ENCODE results near the gene ITGA6. TPM values are rescaled to one million over a fixed set of nuclear protein-coding genes. Genes with fewer than 3 reads are reported as not detected.

Gene ITGA6
- total and polyA plus RNA-seq, 2 experiments from 2014 or later = 32.9 to 124 TPM

DNA sequence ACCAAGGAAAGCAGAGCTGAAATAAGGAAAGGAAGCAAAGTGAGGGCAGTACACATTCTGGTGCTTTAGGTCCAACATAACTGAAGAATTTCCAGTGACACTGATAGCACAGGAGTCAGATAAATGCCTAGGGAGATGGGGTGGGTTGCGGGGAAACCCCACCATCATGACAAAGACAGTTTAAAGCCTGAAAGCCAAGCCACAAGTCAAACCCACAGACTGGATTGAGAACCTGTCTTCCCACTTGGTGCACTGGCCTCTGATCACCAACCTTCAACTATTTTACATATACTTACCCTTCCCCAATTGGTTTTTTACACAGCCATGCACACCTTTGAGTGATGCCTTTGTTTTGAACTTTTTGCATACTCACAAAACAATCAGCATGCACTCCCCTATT, 106.3 kb downstream of the ITGA6 start (continued):
- TF ChIP-seq, protein P1, sequence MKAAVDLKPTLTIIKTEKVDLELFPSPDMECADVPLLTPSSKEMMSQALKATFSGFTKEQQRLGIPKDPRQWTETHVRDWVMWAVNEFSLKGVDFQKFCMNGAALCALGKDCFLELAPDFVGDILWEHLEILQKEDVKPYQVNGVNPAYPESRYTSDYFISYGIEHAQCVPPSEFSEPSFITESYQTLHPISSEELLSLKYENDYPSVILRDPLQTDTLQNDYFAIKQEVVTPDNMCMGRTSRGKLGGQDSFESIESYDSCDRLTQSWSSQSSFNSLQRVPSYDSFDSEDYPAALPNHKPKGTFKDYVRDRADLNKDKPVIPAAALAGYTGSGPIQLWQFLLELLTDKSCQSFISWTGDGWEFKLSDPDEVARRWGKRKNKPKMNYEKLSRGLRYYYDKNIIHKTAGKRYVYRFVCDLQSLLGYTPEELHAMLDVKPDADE (IDR thresholded peaks at IDR 0.05) = no peak
- TF ChIP-seq EZH2 (IDR thresholded peaks at IDR 0.05; ENCODE audit: low read depth, unreplicated experiment) (no peak), EZH2phosphoT487 (IDR thresholded peaks at IDR 0.05; ENCODE audit: unreplicated experiment) (no peak), CREB1 (CRISPR knock-in tag; IDR thresholded peaks at IDR 0.05; ENCODE audit: low read depth) (no peak), JUNB (IDR thresholded peaks at IDR 0.05; ENCODE audit: unreplicated experiment) (no peak), ZNF331 (CRISPR knock-in tag; IDR thresholded peaks at IDR 0.05; ENCODE audit: low read depth) (no peak)
- TF ChIP-seq, protein P2, sequence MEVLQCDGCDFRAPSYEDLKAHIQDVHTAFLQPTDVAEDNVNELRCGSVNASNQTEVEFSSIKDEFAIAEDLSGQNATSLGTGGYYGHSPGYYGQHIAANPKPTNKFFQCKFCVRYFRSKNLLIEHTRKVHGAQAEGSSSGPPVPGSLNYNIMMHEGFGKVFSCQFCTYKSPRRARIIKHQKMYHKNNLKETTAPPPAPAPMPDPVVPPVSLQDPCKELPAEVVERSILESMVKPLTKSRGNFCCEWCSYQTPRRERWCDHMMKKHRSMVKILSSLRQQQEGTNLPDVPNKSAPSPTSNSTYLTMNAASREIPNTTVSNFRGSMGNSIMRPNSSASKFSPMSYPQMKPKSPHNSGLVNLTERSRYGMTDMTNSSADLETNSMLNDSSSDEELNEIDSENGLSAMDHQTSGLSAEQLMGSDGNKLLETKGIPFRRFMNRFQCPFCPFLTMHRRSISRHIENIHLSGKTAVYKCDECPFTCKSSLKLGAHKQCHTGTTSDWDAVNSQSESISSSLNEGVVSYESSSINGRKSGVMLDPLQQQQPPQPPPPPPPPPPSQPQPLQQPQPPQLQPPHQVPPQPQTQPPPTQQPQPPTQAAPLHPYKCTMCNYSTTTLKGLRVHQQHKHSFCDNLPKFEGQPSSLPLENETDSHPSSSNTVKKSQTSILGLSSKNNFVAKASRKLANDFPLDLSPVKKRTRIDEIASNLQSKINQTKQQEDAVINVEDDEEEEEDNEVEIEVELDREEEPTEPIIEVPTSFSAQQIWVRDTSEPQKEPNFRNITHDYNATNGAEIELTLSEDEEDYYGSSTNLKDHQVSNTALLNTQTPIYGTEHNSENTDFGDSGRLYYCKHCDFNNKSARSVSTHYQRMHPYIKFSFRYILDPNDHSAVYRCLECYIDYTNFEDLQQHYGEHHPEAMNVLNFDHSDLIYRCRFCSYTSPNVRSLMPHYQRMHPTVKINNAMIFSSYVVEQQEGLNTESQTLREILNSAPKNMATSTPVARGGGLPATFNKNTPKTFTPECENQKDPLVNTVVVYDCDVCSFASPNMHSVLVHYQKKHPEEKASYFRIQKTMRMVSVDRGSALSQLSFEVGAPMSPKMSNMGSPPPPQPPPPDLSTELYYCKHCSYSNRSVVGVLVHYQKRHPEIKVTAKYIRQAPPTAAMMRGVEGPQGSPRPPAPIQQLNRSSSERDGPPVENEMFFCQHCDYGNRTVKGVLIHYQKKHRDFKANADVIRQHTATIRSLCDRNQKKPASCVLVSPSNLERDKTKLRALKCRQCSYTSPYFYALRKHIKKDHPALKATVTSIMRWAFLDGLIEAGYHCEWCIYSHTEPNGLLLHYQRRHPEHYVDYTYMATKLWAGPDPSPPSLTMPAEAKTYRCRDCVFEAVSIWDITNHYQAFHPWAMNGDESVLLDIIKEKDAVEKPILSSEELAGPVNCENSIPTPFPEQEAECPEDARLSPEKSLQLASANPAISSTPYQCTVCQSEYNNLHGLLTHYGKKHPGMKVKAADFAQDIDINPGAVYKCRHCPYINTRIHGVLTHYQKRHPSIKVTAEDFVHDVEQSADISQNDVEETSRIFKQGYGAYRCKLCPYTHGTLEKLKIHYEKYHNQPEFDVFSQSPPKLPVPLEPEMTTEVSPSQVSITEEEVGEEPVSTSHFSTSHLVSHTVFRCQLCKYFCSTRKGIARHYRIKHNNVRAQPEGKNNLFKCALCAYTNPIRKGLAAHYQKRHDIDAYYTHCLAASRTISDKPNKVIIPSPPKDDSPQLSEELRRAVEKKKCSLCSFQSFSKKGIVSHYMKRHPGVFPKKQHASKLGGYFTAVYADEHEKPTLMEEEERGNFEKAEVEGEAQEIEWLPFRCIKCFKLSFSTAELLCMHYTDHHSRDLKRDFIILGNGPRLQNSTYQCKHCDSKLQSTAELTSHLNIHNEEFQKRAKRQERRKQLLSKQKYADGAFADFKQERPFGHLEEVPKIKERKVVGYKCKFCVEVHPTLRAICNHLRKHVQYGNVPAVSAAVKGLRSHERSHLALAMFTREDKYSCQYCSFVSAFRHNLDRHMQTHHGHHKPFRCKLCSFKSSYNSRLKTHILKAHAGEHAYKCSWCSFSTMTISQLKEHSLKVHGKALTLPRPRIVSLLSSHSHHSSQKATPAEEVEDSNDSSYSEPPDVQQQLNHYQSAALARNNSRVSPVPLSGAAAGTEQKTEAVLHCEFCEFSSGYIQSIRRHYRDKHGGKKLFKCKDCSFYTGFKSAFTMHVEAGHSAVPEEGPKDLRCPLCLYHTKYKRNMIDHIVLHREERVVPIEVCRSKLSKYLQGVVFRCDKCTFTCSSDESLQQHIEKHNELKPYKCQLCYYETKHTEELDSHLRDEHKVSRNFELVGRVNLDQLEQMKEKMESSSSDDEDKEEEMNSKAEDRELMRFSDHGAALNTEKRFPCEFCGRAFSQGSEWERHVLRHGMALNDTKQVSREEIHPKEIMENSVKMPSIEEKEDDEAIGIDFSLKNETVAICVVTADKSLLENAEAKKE (CRISPR knock-in tag; IDR thresholded peaks at IDR 0.05) = no peak

DNA sequence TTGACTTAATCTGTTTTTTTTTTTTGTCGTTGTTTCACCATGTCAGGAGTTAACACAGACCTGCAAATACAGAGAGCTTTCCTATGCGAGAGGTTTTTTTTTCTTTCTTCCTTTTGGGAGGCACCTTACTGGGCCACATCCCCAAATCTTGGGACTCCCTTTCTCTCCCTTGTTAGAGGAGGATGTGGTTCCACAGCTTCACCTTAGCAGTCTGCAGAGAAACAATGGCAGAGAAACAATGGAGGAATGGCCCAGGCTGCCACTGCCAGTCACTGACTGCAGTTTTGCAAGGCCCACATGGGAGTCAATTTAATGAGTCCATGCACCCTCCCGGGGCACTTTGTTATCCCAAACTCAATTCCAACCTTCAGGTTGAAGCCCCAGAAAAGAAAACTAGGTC, 107.7 kb downstream of the ITGA6 start:
- H3K4me1 ChIP-seq (ENCODE audit: insufficient read depth) = 0 out of 2 replicates have a peak, but pooled peaks cover 6% of the 10 kb centered on the region
- Mint-ChIP-seq H3K4me1 (no peaks in the 10 kb centered on the region; the same call in 2 of the 3 replicates), H3K27me3 (ENCODE audit: insufficient read depth, low read depth, poor library complexity) (peaks cover 13% of the 10 kb centered on the region), H3K4me3 (no peak overlapping the region), H3K27ac (no peak overlapping the region), H3K9me3 (peaks cover 87% of the 10 kb centered on the region), H3K36me3 (ENCODE audit: low read depth) (peaks cover 80% of the 10 kb centered on the region)
- no peak overlapping the region for H3K27ac ChIP-seq (ENCODE audit: low read depth)
- H3K36me3 ChIP-seq (ENCODE audit: insufficient read depth) = peaks cover 18% of the 10 kb centered on the region
- H4K20me1 ChIP-seq (replicated peaks; ENCODE audit: insufficient read depth) = no peaks in the 10 kb centered on the region
- no peak; the same call in 2 of the 3 replicates for ATAC-seq
- H2AFZ ChIP-seq = no peak overlapping the region
- no peak overlapping the region for H3K4me3 ChIP-seq
- no peak for DNase-seq (ENCODE audit: low spot score)
- H3K4me2 ChIP-seq = no peak overlapping the region
- no peaks in the 10 kb centered on the region for H3K79me2 ChIP-seq (replicated peaks; ENCODE audit: insufficient read depth)
- no peaks in the 10 kb centered on the region for H3K27me3 ChIP-seq (ENCODE audit: insufficient read depth)
- H3K9me2 ChIP-seq (ENCODE audit: insufficient read depth) = no peaks in the 10 kb centered on the region; the same call in 1 of the 2 replicates
- no peaks in the 10 kb centered on the region for H3F3A ChIP-seq (replicated peaks; ENCODE audit: low read depth)
- TF ChIP-seq EZH2 (IDR thresholded peaks at IDR 0.05; ENCODE audit: low read depth, unreplicated experiment) = no peak
- TF ChIP-seq, protein P1 (IDR thresholded peaks at IDR 0.05) = no peak
- TF ChIP-seq EZH2phosphoT487 (IDR thresholded peaks at IDR 0.05; ENCODE audit: unreplicated experiment) = no peak
- TF ChIP-seq NANOG (IDR thresholded peaks at IDR 0.05; ENCODE audit: borderline replicate concordance) = no peak
- TF ChIP-seq ZNF114 (CRISPR knock-in tag; IDR thresholded peaks at IDR 0.05) = no peak
- TF ChIP-seq, protein P3, sequence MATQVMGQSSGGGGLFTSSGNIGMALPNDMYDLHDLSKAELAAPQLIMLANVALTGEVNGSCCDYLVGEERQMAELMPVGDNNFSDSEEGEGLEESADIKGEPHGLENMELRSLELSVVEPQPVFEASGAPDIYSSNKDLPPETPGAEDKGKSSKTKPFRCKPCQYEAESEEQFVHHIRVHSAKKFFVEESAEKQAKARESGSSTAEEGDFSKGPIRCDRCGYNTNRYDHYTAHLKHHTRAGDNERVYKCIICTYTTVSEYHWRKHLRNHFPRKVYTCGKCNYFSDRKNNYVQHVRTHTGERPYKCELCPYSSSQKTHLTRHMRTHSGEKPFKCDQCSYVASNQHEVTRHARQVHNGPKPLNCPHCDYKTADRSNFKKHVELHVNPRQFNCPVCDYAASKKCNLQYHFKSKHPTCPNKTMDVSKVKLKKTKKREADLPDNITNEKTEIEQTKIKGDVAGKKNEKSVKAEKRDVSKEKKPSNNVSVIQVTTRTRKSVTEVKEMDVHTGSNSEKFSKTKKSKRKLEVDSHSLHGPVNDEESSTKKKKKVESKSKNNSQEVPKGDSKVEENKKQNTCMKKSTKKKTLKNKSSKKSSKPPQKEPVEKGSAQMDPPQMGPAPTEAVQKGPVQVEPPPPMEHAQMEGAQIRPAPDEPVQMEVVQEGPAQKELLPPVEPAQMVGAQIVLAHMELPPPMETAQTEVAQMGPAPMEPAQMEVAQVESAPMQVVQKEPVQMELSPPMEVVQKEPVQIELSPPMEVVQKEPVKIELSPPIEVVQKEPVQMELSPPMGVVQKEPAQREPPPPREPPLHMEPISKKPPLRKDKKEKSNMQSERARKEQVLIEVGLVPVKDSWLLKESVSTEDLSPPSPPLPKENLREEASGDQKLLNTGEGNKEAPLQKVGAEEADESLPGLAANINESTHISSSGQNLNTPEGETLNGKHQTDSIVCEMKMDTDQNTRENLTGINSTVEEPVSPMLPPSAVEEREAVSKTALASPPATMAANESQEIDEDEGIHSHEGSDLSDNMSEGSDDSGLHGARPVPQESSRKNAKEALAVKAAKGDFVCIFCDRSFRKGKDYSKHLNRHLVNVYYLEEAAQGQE (IDR thresholded peaks at IDR 0.05; ENCODE audit: unreplicated experiment) = no peak

Data from GM23338 (cell line).